OCI-LY3 (cell line): Measurements from ENCODE around the gene MAGI1.

Source experiments
- H2AFZ ChIP-seq: fragments of 200-600, 300-600 bp; shearing (Covaris generic); 2 replicates; pipeline ENCODE4 v1.6.0; 2014; ENCODE audit warnings: antibody characterized with exemption, low read depth, low read length
- H3K27ac ChIP-seq: fragments of 200-600, 300-600 bp; sonication (generic); 2 replicates; pipeline ENCODE4 v1.5.1; 2014; ENCODE audit warnings: mild to moderate bottlenecking, low read length, moderate library complexity, mixed read lengths
- H3K27me3 ChIP-seq: fragments of 200-600, 300-600 bp; sonication (generic); 2 replicates; pipeline ENCODE4 v1.6.1; 2014; ENCODE audit warnings: low read depth, low read length, mixed read lengths
- H3K36me3 ChIP-seq: fragments of 200-600, 300-600 bp; sonication (generic); replicated peaks from 2 replicates; pipeline ENCODE3; 2014; ENCODE audit warnings: low read depth, low read length, mixed read lengths
- H3K4me1 ChIP-seq: fragments of 300-600, 200-600 bp; sonication (generic); 2 replicates; pipeline ENCODE4 v1.6.1; 2014; ENCODE audit warnings: low read length, mixed read lengths
- H3K4me2 ChIP-seq: fragments of 200-600, 300-600 bp; sonication (generic); 2 replicates; pipeline ENCODE4 v1.6.1; 2014; ENCODE audit warnings: low read length, mixed read lengths
- H3K4me3 ChIP-seq: fragments of 300-600, 200-600 bp; sonication (generic); 2 replicates; pipeline ENCODE4 v1.5.1; 2014; ENCODE audit warnings: antibody characterized with exemption, mild to moderate bottlenecking, low read length, moderate library complexity
- H3K79me2 ChIP-seq: fragments of 300-600, 200-600 bp; shearing (Covaris generic); 2 replicates; pipeline ENCODE4 v1.6.1; 2014; ENCODE audit warnings: mild to moderate bottlenecking, low read length, mixed read lengths
- H3K9ac ChIP-seq: fragments of 300-600, 200-600 bp; shearing (Covaris generic); 2 replicates; pipeline ENCODE4 v1.6.0; 2014; ENCODE audit warnings: mild to moderate bottlenecking, low read length, moderate library complexity
- H3K9me3 ChIP-seq: fragments of 200-600, 300-600 bp; shearing (Covaris generic); 2 replicates; pipeline ENCODE4 v1.6.1; 2014; ENCODE audit warnings: low read length, mixed read lengths; ENCODE audit not compliant: insufficient read depth
- H4K20me1 ChIP-seq: fragments of 200-600, 300-600 bp; sonication (generic); 2 replicates; pipeline ENCODE4 v1.6.1; 2016; ENCODE audit warnings: low read length, mixed read lengths; ENCODE audit not compliant: insufficient read depth
- EZH2phosphoT487 ChIP-seq: fragments of 200-600 bp; shearing (Covaris generic); IDR thresholded peaks from 2 replicates; pipeline ENCODE4 v1.6.1; 2018; ENCODE audit warnings: antibody characterized with exemption, mixed run types, low read depth
- TF ChIP-seq, protein P1 (sequence below): fragments of 200-600, 300-600 bp; sonication (generic); IDR thresholded peaks from 2 replicates; pipeline ENCODE4 v1.5.1; 2014; ENCODE audit warnings: antibody characterized with exemption, low read length, low read depth

MAGI1 gene

DNA sequence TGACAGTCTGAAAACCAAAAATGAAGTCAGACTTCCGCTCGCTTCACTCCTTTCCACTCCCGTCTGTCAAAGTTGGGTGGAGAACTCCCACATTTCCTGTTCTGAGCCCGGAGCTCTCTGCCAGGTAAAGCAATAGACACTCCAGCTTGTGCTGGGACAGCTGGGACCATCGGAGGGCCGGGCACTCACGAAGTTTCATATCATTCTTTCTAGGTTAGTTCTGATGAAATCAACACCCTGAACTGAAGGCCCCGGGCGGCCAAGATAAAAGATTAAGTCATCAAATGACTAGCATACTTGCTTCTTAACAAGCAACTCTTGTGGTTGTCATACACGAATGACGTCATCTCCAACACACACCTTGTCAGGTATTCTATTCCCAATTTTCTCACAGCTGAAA lies 42.1 kb downstream of the MAGI1 start:
- Histone ChIP-seq H4K20me1 (no peaks in the 10 kb centered on the region), H3K36me3 (no peaks in the 10 kb centered on the region), H3K9ac (no peak overlapping the region), H3K27ac (no peak overlapping the region), H3K79me2 (no peaks in the 10 kb centered on the region), H3K9me3 (no peaks in the 10 kb centered on the region), H3K4me3 (no peak overlapping the region), H2AFZ (no peak overlapping the region), H3K4me2 (no peak overlapping the region), H3K27me3 (peaks cover 4% of the 10 kb centered on the region; the same call in 1 of the 2 replicates), H3K4me1 (no peaks in the 10 kb centered on the region)
- TF ChIP-seq, protein P1, sequence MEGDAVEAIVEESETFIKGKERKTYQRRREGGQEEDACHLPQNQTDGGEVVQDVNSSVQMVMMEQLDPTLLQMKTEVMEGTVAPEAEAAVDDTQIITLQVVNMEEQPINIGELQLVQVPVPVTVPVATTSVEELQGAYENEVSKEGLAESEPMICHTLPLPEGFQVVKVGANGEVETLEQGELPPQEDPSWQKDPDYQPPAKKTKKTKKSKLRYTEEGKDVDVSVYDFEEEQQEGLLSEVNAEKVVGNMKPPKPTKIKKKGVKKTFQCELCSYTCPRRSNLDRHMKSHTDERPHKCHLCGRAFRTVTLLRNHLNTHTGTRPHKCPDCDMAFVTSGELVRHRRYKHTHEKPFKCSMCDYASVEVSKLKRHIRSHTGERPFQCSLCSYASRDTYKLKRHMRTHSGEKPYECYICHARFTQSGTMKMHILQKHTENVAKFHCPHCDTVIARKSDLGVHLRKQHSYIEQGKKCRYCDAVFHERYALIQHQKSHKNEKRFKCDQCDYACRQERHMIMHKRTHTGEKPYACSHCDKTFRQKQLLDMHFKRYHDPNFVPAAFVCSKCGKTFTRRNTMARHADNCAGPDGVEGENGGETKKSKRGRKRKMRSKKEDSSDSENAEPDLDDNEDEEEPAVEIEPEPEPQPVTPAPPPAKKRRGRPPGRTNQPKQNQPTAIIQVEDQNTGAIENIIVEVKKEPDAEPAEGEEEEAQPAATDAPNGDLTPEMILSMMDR, result no peak
- no peak for TF ChIP-seq EZH2phosphoT487

DNA sequence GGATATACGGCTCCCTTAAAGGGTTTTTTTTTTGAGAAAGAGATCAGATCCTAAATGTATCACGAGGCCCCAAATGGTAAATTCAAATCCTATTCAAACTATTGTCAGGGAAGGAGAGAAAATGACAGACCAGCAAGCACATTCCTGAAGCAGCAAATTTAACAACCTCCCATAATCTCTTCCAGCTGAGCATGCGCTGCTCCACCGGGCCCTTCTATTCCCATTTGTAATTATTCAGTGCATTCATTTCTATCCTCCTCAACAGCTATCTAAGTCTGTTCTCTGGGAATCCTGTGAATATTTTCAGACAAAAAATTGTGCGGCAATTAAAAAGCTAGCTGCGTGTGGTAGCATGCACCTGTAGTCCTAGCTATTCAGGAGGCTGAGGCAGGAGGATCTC lies 43.2 kb downstream of the MAGI1 start:
- Histone ChIP-seq H4K20me1 (no peaks in the 10 kb centered on the region), H3K4me2 (no peak overlapping the region), H3K27me3 (peaks cover 4% of the 10 kb centered on the region; the same call in 1 of the 2 replicates), H3K4me1 (no peaks in the 10 kb centered on the region), H3K9ac (no peak overlapping the region), H2AFZ (no peak overlapping the region), H3K4me3 (no peak overlapping the region), H3K9me3 (no peaks in the 10 kb centered on the region), H3K79me2 (no peaks in the 10 kb centered on the region), H3K27ac (no peak overlapping the region), H3K36me3 (no peaks in the 10 kb centered on the region)
- TF ChIP-seq EZH2phosphoT487, result no peak
- TF ChIP-seq, protein P1, result no peak

DNA sequence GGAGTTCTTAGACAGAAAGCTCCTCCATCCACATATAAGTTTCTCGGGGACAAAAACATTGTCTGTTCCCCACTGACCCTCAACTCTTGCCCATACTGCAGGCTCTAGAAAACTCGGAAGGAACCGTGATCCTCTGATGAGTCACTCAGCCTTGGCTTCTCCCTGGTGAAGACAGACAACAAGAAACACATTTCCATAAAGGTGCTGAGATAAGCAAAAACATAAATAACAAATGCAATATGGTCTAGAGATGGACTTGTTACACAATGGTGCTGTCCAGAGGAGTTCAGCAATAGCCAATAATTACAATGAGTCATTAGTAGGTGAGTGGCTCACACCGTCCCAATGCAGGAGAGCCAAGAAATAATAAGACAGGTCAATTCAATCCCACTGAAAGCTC lies 43.7 kb downstream of the MAGI1 start:
- Histone ChIP-seq H3K79me2 (no peaks in the 10 kb centered on the region), H3K4me1 (no peaks in the 10 kb centered on the region), H3K27ac (no peak overlapping the region), H3K4me3 (no peak overlapping the region), H3K9me3 (no peaks in the 10 kb centered on the region), H2AFZ (no peak overlapping the region), H3K4me2 (no peak overlapping the region), H3K9ac (no peak overlapping the region), H3K36me3 (no peaks in the 10 kb centered on the region), H4K20me1 (no peaks in the 10 kb centered on the region), H3K27me3 (peaks cover 4% of the 10 kb centered on the region; the same call in 1 of the 2 replicates)
- TF ChIP-seq EZH2phosphoT487, result no peak
- TF ChIP-seq, protein P1, result no peak

DNA sequence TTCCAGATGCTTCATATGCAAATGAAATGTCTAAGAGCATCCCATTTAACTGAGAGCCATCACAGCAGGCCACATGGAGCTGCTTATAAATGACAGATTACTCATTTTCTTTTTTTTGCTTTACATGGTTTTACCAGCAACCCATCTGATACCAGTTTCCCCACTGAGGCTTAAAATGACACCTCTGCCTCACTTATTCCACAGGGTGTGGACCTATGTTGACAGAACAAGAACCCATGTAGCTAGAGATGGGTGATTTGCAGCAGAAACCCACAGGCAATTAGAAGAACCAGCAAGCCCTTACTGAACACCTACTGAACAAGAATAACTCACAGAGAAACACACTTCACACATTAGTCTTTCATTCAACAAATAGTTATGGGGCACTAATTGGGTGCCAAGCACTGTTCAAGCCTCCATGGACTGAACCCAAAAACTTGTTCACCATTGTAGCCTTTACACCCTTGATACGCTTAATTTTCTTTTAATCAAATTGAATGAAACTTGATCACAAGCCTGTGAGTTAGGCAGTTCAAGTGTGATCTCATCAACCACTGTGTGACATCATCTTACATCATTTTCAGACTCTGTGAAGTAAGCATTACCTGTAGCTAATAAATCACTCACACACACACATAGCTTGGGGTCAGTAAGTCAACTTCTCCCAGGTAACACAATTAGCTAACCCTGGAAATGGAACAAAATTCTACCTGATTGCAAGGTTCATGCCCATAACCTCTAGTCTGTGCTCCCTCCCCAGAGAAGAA lies 45.4 kb downstream of the MAGI1 start:
- Histone ChIP-seq H3K9me3 (no peaks in the 10 kb centered on the region), H3K9ac (no peak overlapping the region), H3K27ac (no peak overlapping the region), H3K4me2 (no peak overlapping the region), H3K79me2 (no peaks in the 10 kb centered on the region), H3K36me3 (no peaks in the 10 kb centered on the region), H2AFZ (no peak overlapping the region), H3K4me1 (no peaks in the 10 kb centered on the region), H4K20me1 (no peaks in the 10 kb centered on the region), H3K27me3 (peaks cover 4% of the 10 kb centered on the region; the same call in 1 of the 2 replicates), H3K4me3 (no peak overlapping the region)
- TF ChIP-seq EZH2phosphoT487, result no peak
- TF ChIP-seq, protein P1, result no peak
